GM03348 (cell line): Measurements from ENCODE around the gene PIGT.
"Not testable (repeated sequence)": the region's sequence is repeated elsewhere in the genome, so short reads cannot be mapped to it uniquely, and the experiment has no call there.

ENCODE experiments used
- DNase-seq: peaks from one replicate; pipeline ENCODE4 v3.0.0; 2012; ENCODE audit warnings: low spot score

The PIGT gene

GRCh38 chr20:45462711-45463509 is 47.0 kb downstream of the PIGT start:
- no peak for DNase-seq

- DNase-seq: no peak
These were observed 47.8 kb downstream of the PIGT start for GRCh38 chr20:45463709-45464108.

- no peak for DNase-seq
These were observed 49.7 kb downstream of the PIGT start for GRCh38 chr20:45465491-45466266.

GRCh38 chr20:45467172-45467571 is 51.2 kb downstream of the PIGT start:
- DNase-seq: no peak

GRCh38 chr20:45467861-45468260 is 51.9 kb downstream of the PIGT start:
- no peak for DNase-seq

- DNase-seq: no peak
These were observed 53.7 kb downstream of the PIGT start, which contains the start of gene WFDC2 for GRCh38 chr20:45469336-45470261. WFDC2 (plus strand) TSS chr20:45469753; CDS start chr20:45469782, 29 bp downstream.

GRCh38 chr20:45470262-45470931 is 54.5 kb downstream of the PIGT start:
- peak; percentile 46 for DNase-seq

GRCh38 chr20:45470937-45471336 is 55.0 kb downstream of the PIGT start:
- no peak for DNase-seq

GRCh38 chr20:45472286-45472685 is 56.3 kb downstream of the PIGT start:
- DNase-seq: not testable (repeated sequence)
